Uterus (tissue), 2 donors: Measurements from ENCODE around the gene ZNF619.

ENCODE experiments used
- CTCF ChIP-seq, 4 experiments: fragments of 200-600 bp in 2 of 4; fragments of 450-650 bp in 2 of 4; sonication (generic) in 2 of 4; IDR thresholded peaks; one replicate each; pipeline ENCODE4 v1.5.1; 2016 to 2019; ENCODE audit warnings: antibody characterized with exemption in 4 of 4, mild to moderate bottlenecking in 2 of 4, moderate library complexity in 1 of 4
- POLR2A ChIP-seq, 2 donors: fragments of 450-650 bp; IDR thresholded peaks; one replicate each; pipeline ENCODE4 v1.6.1; 2016; ENCODE audit warnings: antibody characterized with exemption in 2 of 2, mild to moderate bottlenecking in 1 of 2, moderate library complexity in 1 of 2

DNA sequence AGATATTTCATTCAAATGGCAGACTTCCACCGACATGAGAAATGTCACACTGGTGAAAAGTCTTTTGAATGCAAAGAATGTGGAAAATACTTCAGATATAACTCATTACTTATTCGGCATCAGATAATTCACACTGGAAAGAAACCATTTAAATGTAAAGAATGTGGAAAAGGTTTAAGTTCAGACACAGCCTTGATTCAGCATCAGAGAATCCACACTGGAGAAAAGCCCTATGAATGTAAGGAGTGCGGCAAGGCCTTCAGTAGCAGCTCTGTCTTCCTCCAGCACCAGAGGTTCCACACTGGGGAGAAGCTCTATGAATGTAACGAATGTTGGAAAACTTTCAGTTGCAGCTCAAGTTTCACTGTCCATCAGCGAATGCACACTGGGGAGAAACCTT is 39.3 kb downstream of the ZNF619 start:
- TF ChIP-seq CTCF (IDR thresholded peaks at IDR 0.05) (no peak), POLR2A (IDR thresholded peaks at IDR 0.05) (no peak)
